GM10847 (cell line): ENCODE measurements around the gene SHE.

Experiments
- POLR2A ChIP-seq: IDR thresholded peaks from 2 replicates; pipeline ENCODE4 v1.6.1; 2011; ENCODE audit not compliant: insufficient read length; ENCODE audit errors: extremely low read depth

SHE gene

GRCh38 chr1:154524881-154525280, 22.7 kb upstream of the SHE start:
- TF ChIP-seq POLR2A, result no peak

- TF ChIP-seq POLR2A, result no peak
These were observed 19.5 kb upstream of the SHE start for GRCh38 chr1:154521695-154522094.

GRCh38 chr1:154520333-154520732, 18.1 kb upstream of the SHE start:
- no peak for TF ChIP-seq POLR2A

GRCh38 chr1:154519591-154519991, 17.4 kb upstream of the SHE start:
- TF ChIP-seq POLR2A, result no peak

GRCh38 chr1:154517661-154518060, 15.4 kb upstream of the SHE start:
- no peak for TF ChIP-seq POLR2A

- TF ChIP-seq POLR2A, result no peak
These were observed 11.9 kb upstream of the SHE start for GRCh38 chr1:154514066-154514553.

GRCh38 chr1:154512760-154513159, 10.5 kb upstream of the SHE start:
- TF ChIP-seq POLR2A, result no peak

GRCh38 chr1:154503898-154504297, 1.7 kb upstream of the SHE start:
- no peak for TF ChIP-seq POLR2A

- no peak for TF ChIP-seq POLR2A
These were observed 518 bp upstream of the SHE start for GRCh38 chr1:154502744-154503115.

GRCh38 chr1:154501423-154502065, 668 bp downstream of the SHE start:
- no peak for TF ChIP-seq POLR2A

- TF ChIP-seq POLR2A, result no peak
These were observed 1.7 kb downstream of the SHE start for GRCh38 chr1:154500533-154500932.

- TF ChIP-seq POLR2A, result no peak
These were observed 2.8 kb downstream of the SHE start for GRCh38 chr1:154499446-154499845.

GRCh38 chr1:154497026-154497806, 5.0 kb downstream of the SHE start:
- no peak for TF ChIP-seq POLR2A

GRCh38 chr1:154496383-154496782, 5.8 kb downstream of the SHE start:
- TF ChIP-seq POLR2A, result no peak

- TF ChIP-seq POLR2A, result no peak
These were observed 6.5 kb downstream of the SHE start for GRCh38 chr1:154495496-154496273.

- TF ChIP-seq POLR2A, result no peak
These were observed 8.9 kb downstream of the SHE start for GRCh38 chr1:154493276-154493675.
